HG02943 (cell line): ENCODE measurements around the gene BEGAIN.

Experiments
- ATAC-seq: cut with Tn5 transposase; IDR thresholded peaks from one replicate; pipeline ENCODE4 v1.9.1; 2021; ENCODE audit warnings: mild to moderate bottlenecking, low read depth, moderate library complexity; ENCODE audit not compliant: unreplicated experiment

Gene BEGAIN

GRCh38 chr14:100555436-100556139, 31.6 kb downstream of the BEGAIN start:
- no peak for ATAC-seq

DNA sequence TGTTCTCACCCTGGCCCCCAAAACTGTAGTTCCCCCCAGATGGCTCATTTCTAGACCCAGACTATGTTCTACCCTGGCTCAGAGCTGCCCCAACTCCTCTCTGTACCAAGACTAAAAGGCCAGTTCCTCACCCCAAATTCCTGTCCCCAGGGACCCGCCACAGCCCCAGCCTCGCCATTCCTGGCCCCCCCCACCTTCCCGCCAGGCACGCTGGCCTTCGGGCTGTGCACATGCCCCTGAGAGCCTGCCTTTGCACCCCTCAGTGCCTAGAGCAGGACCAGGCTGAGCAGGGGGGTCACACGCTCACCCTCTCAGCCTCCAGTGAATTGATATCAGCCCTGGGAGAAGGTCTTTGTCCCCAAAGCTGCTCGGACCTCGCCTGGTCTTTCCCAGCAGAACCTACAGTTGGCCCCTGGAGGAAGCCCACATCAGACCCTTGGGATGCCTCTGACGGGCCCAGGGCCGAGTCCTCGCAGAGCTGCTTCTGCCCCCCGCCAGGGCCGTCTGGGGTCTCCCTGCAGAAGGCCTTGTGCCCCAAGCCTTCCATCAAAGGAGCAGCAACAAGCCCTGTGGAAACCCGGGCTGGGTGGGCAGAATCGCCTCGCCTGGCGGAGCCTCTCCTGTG, 32.4 kb downstream of the BEGAIN start:
- no peak for ATAC-seq

DNA sequence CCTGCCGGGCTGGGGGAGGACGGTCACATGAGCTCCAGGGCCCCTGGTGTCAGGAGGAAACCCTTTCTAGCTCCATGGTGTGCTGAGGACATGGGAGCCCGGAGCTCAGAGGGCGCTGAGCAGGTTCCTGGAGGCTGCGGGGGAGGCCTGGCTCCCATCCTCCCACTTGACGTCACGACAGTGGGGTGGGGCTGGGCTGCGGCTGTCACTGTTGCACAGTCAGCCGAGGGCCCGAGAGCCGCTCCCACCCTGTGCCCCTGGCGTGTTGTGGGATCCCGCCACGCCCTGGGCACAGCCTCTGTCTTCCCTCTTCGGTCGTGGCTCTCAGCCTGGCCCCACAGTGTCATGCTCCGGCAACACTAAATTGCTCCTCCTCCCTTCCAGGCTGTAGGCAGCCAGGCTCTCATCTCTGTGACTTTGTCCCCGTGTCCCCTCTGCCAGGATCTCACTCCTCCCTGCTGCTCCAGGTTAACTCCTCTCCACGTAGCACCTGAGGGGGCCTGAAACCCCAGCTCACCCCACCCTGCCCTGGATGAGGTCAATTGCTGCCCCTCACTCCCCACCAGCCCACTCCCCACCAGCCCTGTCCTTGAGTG, 33.0 kb downstream of the BEGAIN start:
- no peak for ATAC-seq

GRCh38 chr14:100553471-100553870, 33.7 kb downstream of the BEGAIN start:
- no peak for ATAC-seq

GRCh38 chr14:100552524-100553125, 34.6 kb downstream of the BEGAIN start:
- no peak for ATAC-seq

DNA sequence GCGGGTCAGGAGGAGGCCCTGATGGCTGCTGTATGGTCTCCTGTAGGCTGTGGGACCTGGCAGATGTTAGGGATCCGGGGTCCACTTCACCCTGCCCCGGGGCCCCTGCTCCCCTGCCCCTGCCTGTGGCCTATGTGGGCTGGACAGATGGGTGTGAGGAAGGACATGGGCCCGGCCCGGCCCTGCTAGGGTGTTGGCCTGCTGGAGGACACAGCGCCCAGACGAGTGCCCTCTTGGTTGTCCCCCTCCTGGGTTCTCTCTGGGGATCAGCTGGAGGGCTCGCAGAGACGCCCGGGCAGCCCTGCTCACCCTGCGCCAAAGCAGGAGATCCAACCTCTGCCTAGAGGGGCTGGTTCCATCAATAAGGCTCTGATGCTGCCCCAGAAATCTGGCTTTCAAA, 36.2 kb downstream of the BEGAIN start:
- ATAC-seq: no peak

GRCh38 chr14:100549834-100550625, 37.2 kb downstream of the BEGAIN start:
- ATAC-seq: no peak

DNA sequence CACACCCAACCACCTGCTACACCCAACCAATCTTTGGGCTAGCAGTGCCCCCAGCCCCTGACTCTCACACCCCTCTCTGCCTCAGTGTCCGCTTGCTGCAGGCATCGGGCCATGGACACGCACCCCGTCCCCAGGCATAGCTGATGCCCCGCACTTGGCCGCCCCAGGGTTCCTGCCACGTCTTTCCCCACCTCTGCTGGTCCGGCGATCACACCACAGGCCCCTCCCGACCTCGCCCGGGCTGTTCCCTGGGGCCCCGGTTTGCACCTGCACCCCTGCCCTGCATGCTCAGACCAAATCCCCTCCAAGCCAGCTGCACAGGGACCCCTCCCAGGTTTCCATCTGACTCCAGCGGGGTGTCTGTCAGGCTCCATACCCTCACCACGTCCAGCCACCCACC, 38.3 kb downstream of the BEGAIN start:
- no peak for ATAC-seq

DNA sequence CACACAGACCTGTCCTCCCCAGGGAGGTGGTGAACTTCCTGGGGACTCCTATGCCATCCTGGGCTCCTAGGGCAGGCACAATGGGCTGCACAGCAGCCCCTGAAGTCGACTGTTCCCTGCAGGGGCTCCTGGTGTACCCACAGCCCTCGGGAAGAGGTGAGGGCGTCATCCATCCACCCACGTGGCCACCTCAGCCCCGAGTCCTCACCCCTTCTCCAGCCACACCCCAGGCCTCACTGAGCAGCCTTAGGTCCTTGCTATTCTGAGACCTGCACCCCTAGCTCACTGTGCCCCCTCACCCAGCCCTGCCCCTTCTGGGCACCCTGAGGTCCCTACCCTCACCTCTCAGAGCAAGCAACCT, 38.9 kb downstream of the BEGAIN start:
- ATAC-seq: no peak

GRCh38 chr14:100547633-100548294, 39.5 kb downstream of the BEGAIN start:
- no peak for ATAC-seq

GRCh38 chr14:100546051-100546443, 41.2 kb downstream of the BEGAIN start:
- no peak for ATAC-seq

- ATAC-seq: no peak
These were observed 41.9 kb downstream of the BEGAIN start for GRCh38 chr14:100545359-100545758.

- ATAC-seq: no peak
These were observed 42.6 kb downstream of the BEGAIN start for GRCh38 chr14:100544506-100545141.

- no peak for ATAC-seq
These were observed 43.5 kb downstream of the BEGAIN start for GRCh38 chr14:100543471-100544455.

- no peak for ATAC-seq
These were observed 44.5 kb downstream of the BEGAIN start for GRCh38 chr14:100542619-100543205.

DNA sequence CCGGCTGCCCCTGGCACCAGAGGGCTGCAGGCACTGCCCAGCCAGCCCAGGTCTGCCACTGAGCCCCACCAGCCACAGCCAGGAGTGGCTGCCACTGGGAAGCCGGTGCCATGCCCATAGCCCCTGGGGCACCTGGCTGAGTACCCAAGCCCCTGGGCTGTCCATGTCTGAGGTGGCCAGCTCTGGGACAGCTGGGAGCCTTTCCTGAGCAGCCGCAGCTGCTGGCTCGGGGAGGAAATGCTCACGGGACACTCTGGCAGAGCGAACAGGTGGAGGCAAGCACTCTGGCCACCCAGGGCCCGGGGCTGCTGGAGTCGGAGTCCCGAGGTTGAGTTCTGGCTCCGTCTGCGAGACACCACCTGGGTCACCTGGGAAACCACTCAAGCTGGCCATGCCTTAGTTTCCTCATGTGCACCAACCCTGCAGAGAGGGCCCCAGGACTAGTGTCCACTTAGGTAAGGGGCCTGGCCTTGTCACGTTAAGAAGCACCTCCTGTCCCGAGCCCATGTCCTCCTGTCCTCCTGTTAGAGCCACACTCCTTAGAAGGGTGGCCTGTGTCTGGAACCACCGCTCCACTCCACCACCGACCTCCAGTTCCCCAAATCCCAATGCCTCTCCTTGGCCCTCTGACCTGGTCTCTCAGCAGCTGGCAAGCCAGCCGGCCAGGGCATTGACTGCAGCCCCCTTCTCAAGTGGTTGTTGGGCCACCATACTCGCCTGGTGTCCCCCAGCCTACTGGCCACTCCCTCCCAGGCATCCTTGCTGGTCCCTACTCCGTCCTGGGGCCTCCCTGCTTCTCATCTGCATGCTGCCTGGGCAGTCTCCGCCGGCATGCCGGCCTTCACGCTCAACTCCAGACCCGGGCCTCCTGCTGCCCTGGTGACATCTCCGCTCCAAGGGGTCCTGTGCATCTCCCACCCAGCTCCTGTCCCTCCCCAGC, 45.3 kb downstream of the BEGAIN start:
- ATAC-seq: no peak

DNA sequence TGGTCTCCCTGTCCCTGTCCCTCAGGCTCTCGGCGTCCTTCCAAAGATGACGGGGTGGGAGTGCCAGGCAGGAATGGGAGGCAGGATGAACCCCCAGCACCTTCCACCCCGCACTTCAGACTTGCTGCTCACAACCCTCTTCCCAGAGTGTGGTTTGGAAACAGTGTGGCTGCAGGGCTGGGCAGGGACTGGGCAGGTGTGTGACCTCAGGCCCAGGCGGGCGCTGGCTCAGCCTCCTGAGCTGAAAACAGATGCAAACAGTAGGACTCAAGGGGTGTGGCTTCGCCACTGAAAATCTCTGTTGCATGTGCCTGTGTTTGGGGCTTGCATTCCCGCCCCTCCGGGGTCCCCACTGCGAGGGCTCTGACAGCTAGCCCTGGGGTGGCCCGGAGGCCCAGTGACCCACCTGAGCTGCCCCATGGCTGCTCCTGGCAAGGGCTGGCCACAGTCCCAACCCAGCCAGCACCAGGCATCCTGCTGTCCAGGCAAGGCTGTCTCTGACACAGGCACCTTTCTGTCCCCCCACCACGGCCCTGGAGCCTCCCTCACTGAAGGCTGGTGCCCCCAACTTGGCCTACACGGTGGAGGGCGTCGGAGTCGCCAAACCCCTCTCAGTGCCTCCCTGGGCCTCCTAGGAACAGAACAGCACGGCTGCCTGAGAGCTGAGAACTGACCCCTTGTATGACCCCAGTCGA, 46.1 kb downstream of the BEGAIN start:
- no peak for ATAC-seq
